Endothelial cell of umbilical vein (primary cell): Measurements from ENCODE around the gene MCM3.

Experiments
- MYC ChIP-seq: IDR thresholded peaks from one replicate; pipeline ENCODE4 v1.6.1; 2011; ENCODE audit warnings: mild to moderate bottlenecking, low read depth, low read length
- POLR2A ChIP-seq: IDR thresholded peaks from 2 replicates; pipeline ENCODE4 v1.6.1; 2012; ENCODE audit warnings: low read depth, mild to moderate bottlenecking, control low read depth, low read length
- TF ChIP-seq, protein P1 (sequence below), 2 donors: IDR thresholded peaks; 1 replicate in 1 of 2; 2 replicates in 1 of 2; pipeline ENCODE4 v1.5.1; 2011; ENCODE audit warnings: low read length in 2 of 2, mild to moderate bottlenecking in 2 of 2, moderate library complexity in 2 of 2, control low read depth in 1 of 2, inconsistent platforms in 1 of 2, low read depth in 1 of 2; ENCODE audit not compliant: insufficient read depth in 1 of 2; ENCODE audit errors: extremely low read depth in 1 of 2

DNA sequence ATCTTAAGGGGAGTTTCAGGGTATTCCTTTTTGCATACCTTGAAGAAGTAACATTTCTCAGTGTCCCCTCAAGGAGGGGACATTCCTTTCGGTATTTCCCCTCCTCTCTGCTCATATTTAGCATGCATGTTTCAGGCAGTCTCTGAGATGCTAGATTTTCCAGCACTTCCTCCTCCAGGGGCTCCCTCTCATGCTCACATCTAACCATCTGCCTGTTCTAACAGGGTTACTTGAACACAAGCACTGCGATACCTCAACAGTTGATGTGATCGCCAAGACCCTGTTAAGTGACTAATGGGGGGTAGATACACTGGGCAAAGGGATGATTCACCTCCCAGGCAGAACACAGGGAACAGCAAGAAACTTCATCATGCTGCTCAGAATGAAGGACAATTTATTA lies 12.9 kb upstream of the MCM3 start:
- TF ChIP-seq, protein P1, sequence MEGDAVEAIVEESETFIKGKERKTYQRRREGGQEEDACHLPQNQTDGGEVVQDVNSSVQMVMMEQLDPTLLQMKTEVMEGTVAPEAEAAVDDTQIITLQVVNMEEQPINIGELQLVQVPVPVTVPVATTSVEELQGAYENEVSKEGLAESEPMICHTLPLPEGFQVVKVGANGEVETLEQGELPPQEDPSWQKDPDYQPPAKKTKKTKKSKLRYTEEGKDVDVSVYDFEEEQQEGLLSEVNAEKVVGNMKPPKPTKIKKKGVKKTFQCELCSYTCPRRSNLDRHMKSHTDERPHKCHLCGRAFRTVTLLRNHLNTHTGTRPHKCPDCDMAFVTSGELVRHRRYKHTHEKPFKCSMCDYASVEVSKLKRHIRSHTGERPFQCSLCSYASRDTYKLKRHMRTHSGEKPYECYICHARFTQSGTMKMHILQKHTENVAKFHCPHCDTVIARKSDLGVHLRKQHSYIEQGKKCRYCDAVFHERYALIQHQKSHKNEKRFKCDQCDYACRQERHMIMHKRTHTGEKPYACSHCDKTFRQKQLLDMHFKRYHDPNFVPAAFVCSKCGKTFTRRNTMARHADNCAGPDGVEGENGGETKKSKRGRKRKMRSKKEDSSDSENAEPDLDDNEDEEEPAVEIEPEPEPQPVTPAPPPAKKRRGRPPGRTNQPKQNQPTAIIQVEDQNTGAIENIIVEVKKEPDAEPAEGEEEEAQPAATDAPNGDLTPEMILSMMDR (IDR thresholded peaks at IDR 0.05; ENCODE audit: extremely low read depth in 1 of 2, insufficient read depth in 1 of 2, low read depth in 1 of 2, low read length in 2 of 2) = no peak
- TF ChIP-seq MYC = no peak
- TF ChIP-seq POLR2A = no peak
